Gastrocnemius medialis (tissue), 4 donors: ENCODE data around the gene BPHL. TPM values are rescaled to one million over a fixed set of nuclear protein-coding genes. Genes with fewer than 3 reads are reported as not detected.
"Not testable (repeated sequence)": the region's sequence is repeated elsewhere in the genome, so short reads cannot be mapped to it uniquely, and the experiment has no call there.

Experiments
- ATAC-seq, 2 donors: fragments of 150-250 bp; one replicate each; pipeline ENCODE4 v1.9.1; 2016
- DNase-seq, 2 donors: peaks; one replicate each; pipeline ENCODE4 v3.0.0-alpha.2; 2019
- H3K27ac ChIP-seq, 4 donors: fragments of 200-600 bp; sonication (generic); 1 replicate in 1 of 4; 2 replicates in 3 of 4; pipeline ENCODE4 v1.5.1; 2016 to 2018; ENCODE audit warnings: mild to moderate bottlenecking in 2 of 4, moderate library complexity in 1 of 4
- H3K27me3 ChIP-seq, 3 donors: fragments of 200-600 bp; sonication (generic) in 2 of 3; 1 replicate in 1 of 3; 2 replicates in 2 of 3; pipeline versions ENCODE4 v1.5.1 to v1.6.0; 2016 to 2019; ENCODE audit warnings: mild to moderate bottlenecking in 1 of 3, moderate library complexity in 1 of 3
- H3K36me3 ChIP-seq, 2 donors: fragments of 200-600 bp; sonication (generic) in 1 of 2; one replicate each; pipeline ENCODE4 v1.5.1; 2017 to 2018
- H3K4me1 ChIP-seq, 2 donors: fragments of 200-600 bp; sonication (generic) in 1 of 2; one replicate each; pipeline ENCODE4 v1.5.1; 2016 to 2017; ENCODE audit warnings: mild to moderate bottlenecking in 2 of 2
- H3K4me3 ChIP-seq, 4 donors: fragments of 200-600 bp; sonication (generic) in 3 of 4; 1 replicate in 1 of 4; 2 replicates in 3 of 4; pipeline ENCODE4 v1.5.1; 2016 to 2019; ENCODE audit warnings: mild to moderate bottlenecking in 2 of 4
- H3K9me3 ChIP-seq, 3 donors: fragments of 200-600 bp; sonication (generic) in 2 of 3; 1 replicate in 1 of 3; 2 replicates in 2 of 3; pipeline ENCODE4 v1.5.1; 2016 to 2019
- POLR2A ChIP-seq, 2 donors: fragments of 450-650 bp; IDR thresholded peaks; one replicate each; pipeline ENCODE4 v1.6.1; 2017; ENCODE audit warnings: antibody characterized with exemption in 2 of 2, mild to moderate bottlenecking in 2 of 2, moderate library complexity in 2 of 2
- in situ Hi-C, 4 donors: fragments of 200-750 bp; cut with MboI; loops; one replicate each; pipeline versions ENCODE4 v1.15.0 to v1.8.0; 2017; ENCODE audit warnings: low sequenced_read_pairs in 4 of 4
- intact Hi-C: fragments of 100-400 bp; cut with DNase I; formaldehyde crosslinking; loops from one replicate; pipeline ENCODE4 v1.15.1; 2023; ENCODE audit warnings: low total_unique reads
- total RNA-seq, 4 donors: library from RNA; depleted of rRNA; stranded (reverse); fragments of >200 nt; gene quantifications; one replicate each; pipeline versions ENCODE4 v1.1.0 to v1.2.3, GENCODE V29; 2016
- TF ChIP-seq, protein P1 (sequence below), 5 experiments: fragments of 450-650 bp in 3 of 5; fragments of 200-600 bp in 2 of 5; sonication (generic) in 2 of 5; IDR thresholded peaks in 4 of 5; conservative IDR thresholded peaks in 1 of 5; 1 replicate in 4 of 5; 2 replicates in 1 of 5; pipeline ENCODE4 v1.5.1; 2016 to 2019; ENCODE audit warnings: antibody characterized with exemption in 5 of 5, mild to moderate bottlenecking in 3 of 5, moderate library complexity in 3 of 5

The BPHL gene
- total RNA-seq, 4 donors from 2014 or later, result 4.7 to 8.7 (median 5.8) TPM

DNA sequence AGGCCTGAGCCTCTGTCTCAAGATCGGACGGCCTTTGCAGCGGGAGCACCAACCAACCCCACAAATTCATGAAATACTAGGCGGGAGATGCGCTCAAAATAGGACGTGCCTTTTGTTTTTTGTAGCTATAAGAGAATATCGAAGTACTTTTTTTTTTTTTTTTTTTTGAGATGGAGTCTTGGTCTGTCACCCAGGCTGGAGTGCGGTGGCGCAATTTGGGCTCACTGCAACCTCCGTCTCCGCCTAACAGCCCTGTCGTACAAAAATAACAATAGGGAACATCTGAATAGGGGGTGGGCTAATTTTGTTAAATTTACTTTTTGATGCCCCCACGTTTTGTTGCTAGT, 44.7 kb downstream of the BPHL start:
- Histone ChIP-seq H3K27ac (peak overlapping the region; percentile 87 to 91 (median 88)), H3K27me3 (no peaks in the 10 kb centered on the region), H3K4me1 (peaks cover 4% of the 10 kb centered on the region in 2 donors), H3K4me3 (peak overlapping the region; percentile 71 to 99 (median 82)), H3K9me3 (no peaks in the 10 kb centered on the region), H3K36me3 (no peaks in the 10 kb centered on the region)
- ATAC-seq, result peak; percentile 5 to 22
- DNase-seq, result no peak
- intact Hi-C loops (loop anchor here (2.0 to 5.0 kb wide), 2 partner anchors 96 kb away; partner anchors contain the start of genes PSMG4 and RIPK1), in situ Hi-C loops (no loop called here)
- TF ChIP-seq, protein P1, sequence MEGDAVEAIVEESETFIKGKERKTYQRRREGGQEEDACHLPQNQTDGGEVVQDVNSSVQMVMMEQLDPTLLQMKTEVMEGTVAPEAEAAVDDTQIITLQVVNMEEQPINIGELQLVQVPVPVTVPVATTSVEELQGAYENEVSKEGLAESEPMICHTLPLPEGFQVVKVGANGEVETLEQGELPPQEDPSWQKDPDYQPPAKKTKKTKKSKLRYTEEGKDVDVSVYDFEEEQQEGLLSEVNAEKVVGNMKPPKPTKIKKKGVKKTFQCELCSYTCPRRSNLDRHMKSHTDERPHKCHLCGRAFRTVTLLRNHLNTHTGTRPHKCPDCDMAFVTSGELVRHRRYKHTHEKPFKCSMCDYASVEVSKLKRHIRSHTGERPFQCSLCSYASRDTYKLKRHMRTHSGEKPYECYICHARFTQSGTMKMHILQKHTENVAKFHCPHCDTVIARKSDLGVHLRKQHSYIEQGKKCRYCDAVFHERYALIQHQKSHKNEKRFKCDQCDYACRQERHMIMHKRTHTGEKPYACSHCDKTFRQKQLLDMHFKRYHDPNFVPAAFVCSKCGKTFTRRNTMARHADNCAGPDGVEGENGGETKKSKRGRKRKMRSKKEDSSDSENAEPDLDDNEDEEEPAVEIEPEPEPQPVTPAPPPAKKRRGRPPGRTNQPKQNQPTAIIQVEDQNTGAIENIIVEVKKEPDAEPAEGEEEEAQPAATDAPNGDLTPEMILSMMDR (IDR thresholded peaks at IDR 0.05 in 4 of 5, conservative IDR thresholded peaks at IDR 0.05 in 1 of 5), result peak in 1 of 5 experiments; percentile 12
- no peak for TF ChIP-seq POLR2A (IDR thresholded peaks at IDR 0.05)

DNA sequence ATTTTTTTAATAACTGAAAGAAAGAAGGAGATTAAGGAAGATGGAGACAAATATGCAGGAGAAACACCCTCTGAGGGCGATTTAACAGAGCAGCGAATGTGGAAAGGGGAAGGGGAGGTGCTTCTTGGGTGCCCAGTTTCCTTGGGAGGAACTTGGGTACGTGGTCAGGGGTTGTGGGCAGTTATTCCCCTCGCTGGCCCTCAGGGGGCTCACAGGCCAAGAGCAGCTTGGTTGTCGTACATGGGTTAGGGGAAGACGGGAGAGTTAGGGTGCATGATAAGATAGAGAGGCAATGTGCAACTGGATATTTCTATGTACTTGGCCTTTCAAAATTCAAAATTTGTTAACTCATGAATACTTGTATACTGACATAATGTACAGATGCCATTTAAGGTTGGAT, 45.9 kb downstream of the BPHL start:
- Histone ChIP-seq H3K27ac (no peak overlapping the region), H3K9me3 (no peaks in the 10 kb centered on the region), H3K4me3 (no peak overlapping the region), H3K36me3 (no peaks in the 10 kb centered on the region), H3K4me1 (peaks cover 4% of the 10 kb centered on the region in 2 donors), H3K27me3 (no peaks in the 10 kb centered on the region)
- DNase-seq (no peak), ATAC-seq (no peak)
- intact Hi-C loops (loop anchor here (5.0 kb wide), 1 partner anchor 97 kb away; the partner anchor contains the start of gene RIPK1), in situ Hi-C loops (no loop called here)
- TF ChIP-seq POLR2A (IDR thresholded peaks at IDR 0.05), result no peak
- TF ChIP-seq, protein P1 (IDR thresholded peaks at IDR 0.05 in 4 of 5, conservative IDR thresholded peaks at IDR 0.05 in 1 of 5), result no peak

DNA sequence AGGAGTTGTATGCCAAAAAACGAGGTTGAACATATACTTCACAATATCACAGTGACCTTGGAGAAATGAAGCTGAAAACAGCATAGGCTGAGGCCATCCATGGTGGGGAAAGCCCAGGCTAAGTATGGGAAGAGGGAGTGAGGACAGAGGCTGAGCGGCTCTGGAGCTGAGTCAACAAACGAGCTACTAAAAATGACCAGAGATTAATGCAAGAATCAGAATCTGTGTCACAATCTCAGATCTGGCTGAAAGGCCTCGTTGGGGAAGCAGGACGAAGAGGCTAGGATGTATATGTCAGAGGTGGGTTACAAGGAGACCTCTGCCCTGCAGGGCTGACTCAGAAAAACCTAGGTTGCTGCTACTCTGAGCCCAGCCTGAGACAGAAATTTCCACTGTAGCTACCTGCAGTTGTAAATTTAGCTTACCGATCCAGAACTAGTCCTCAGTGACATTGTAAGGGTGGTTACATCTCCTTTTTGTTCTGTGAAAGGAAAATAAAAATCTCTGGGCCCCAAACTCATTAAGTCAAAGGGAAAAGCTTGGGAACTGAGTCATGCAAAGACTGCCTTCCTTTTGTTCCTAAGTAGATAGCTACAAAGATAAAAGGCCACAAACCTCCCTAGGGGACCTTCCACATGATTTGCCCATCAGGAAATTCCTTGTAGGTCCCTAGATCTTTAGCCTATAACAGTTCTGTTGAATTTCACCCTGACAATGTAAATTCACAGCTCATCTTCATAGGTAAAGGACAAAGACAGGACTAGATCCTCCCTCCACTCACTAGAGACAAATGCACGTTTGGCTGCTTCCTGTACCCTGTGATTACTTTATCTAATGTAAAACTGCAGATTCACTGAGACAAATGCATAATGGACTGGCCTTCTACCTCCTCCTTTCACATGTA, 47.4 kb downstream of the BPHL start:
- intact Hi-C loops, result no loop called here
- no peaks in the 10 kb centered on the region for H3K27me3 ChIP-seq
- ATAC-seq (peak in 1 of 2 donors; percentile 43), DNase-seq (no peak)
- in situ Hi-C loops, result no loop called here
- peak overlapping the region; percentile 6 to 64 (median 40) for H3K27ac ChIP-seq
- H3K36me3 ChIP-seq, result no peaks in the 10 kb centered on the region
- no peaks in the 10 kb centered on the region for H3K9me3 ChIP-seq
- H3K4me3 ChIP-seq, result no peak overlapping the region
- TF ChIP-seq, protein P1 (IDR thresholded peaks at IDR 0.05 in 4 of 5, conservative IDR thresholded peaks at IDR 0.05 in 1 of 5), result no peak
- TF ChIP-seq POLR2A (IDR thresholded peaks at IDR 0.05), result no peak
- peaks cover 4% of the 10 kb centered on the region in 2 donors for H3K4me1 ChIP-seq

DNA sequence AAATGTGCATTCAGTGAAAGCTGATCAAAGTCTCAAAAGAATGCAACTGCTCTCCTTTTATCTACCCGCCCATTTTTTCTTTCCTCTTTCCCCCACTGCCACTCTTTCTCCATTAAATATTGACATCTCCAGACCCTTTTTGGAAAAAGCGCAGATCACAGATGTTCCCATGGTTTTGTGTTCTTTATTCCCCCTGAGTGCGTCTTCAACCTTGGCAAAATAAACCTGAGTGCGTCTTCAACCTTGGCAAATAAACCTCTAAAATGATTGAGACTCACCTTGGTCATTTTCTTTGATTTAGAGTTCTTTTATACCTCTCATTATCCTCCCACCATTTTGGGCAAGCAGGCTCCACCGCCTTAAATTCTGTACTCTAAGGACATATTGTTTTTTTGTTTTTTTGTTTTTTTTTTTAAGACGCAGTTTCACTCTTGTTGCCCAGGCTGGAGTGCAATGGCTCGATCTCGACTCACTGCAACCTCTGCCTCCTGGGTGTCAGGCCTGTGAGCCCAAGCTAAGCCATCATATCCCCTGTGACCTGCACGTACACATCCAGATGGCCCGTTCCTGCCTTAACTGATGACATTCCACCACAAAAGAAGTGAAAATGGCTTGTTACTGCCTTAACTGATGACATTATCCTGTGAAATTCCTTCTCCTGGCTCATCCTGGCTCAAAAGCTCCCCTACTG, 48.2 kb downstream of the BPHL start:
- in situ Hi-C loops, intact Hi-C loops, DNase-seq, H3K27me3 ChIP-seq, ATAC-seq, H3K4me3 ChIP-seq, H3K36me3 ChIP-seq, H3K4me1 ChIP-seq, H3K9me3 ChIP-seq: not testable (repeated sequence)
- H3K27ac ChIP-seq, result peak overlapping the region in 1 of 4 donors; percentile 13

DNA sequence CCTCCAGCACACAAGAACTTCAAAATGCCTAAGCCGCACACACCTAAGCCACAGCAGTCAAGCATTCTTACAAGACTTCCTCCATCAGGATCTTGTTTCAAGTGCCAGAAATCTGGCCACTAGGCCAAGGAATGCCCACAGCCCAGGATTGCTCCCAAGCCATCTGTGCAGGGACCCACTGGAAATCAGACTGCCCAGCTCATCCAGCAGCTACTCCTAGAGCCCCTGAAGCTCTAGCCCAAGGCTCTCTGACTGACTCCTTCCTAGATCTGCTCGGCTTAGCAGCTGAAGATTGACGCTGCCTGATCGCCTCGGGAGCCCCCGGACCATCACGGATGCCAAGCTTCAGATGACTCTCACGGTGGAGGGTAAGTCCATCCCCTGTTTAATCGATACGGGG, 49.5 kb downstream of the BPHL start:
- H3K27me3 ChIP-seq, DNase-seq, H3K27ac ChIP-seq, H3K36me3 ChIP-seq, H3K4me1 ChIP-seq, ATAC-seq, H3K4me3 ChIP-seq, intact Hi-C loops, H3K9me3 ChIP-seq, in situ Hi-C loops: not testable (repeated sequence)

DNA sequence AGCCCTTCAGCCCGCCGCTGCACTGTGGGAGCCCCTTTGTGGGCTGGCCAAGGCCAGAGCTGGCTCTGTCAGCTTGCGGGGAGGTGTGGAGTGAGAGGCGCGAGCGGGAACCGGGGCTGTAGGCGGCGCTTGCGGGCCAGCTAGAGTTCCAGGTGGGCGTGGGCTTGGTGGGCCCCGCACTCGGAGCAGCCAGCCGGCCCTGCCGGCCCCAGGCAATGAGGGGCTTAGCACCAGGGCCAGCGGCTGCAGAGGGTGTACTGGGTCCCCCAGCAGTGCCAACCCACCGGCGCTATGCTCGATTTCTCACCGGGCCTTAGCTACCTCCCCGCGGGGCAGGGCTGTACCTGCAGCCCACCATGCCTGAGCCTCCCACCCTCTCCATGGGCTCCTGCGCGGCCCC, 52.2 kb downstream of the BPHL start:
- H3K4me1 ChIP-seq, H3K4me3 ChIP-seq, in situ Hi-C loops, ATAC-seq, DNase-seq, H3K9me3 ChIP-seq, H3K27me3 ChIP-seq, intact Hi-C loops, H3K36me3 ChIP-seq, H3K27ac ChIP-seq: not testable (repeated sequence)

DNA sequence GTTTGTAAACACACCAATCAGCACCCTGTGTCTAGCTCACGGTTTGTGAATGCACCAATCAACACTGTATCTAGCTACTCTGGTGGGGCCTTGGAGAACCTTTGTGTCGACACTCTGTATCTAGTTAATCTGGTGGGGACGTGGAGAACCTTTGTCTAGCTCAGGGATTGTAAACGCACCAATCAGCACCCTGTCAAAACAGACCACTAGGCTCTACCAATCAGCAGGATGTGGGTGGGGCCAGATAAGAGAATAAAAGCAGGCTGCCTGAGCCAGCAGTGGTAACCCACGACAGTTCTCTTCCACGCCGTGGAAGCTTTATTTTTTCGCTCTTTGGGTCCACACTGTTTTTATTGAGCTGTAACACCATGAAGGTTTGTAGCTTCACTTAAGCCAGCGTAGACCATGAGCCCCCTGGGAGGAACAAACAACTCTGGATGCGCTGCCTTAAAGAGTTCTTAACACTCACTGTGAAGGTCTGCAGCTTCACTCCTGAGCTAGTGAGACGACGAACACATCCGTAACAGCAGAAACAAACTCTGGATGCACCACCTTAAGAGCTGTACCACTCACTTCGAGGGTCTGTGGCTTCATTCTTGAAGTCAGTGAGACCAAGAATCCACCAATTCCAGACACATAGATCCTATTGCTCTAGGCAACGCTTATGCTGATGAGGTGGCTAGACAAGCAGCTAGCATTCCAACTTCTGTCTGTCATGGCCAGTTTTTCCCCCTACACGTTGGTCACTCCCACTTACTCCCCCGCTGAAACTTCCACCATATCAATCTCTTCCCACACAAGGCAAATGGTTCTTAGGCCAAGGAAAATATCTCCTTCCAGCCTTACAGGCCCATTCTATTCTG, 53.0 kb downstream of the BPHL start:
- H3K27me3 ChIP-seq, intact Hi-C loops, H3K9me3 ChIP-seq, H3K27ac ChIP-seq, H3K4me1 ChIP-seq, DNase-seq, H3K4me3 ChIP-seq, ATAC-seq, H3K36me3 ChIP-seq, in situ Hi-C loops: not testable (repeated sequence)

DNA sequence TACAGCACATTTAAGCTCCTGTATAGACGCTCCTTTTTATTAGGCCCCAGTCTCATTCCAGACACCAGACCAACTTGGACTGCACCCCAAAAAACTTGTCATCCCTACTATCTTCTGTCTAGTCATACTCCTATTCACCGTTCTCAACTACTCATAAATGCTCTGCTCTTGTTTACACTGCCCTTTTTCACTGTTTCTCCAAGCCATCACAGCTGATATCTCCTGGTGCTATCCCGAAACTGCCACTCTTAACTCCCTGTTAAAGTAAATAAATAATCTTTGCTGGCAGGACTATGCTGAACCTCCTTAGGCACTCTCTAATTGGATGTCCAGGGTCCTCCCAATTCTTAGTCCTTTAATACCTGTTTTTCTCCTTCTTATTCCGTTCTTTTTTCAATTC, 54.3 kb downstream of the BPHL start:
- intact Hi-C loops, H3K4me1 ChIP-seq, H3K36me3 ChIP-seq, in situ Hi-C loops, H3K9me3 ChIP-seq, H3K27ac ChIP-seq, ATAC-seq, DNase-seq, H3K4me3 ChIP-seq, H3K27me3 ChIP-seq: not testable (repeated sequence)
